ENCODE data around the gene SLC46A1. TPM values are rescaled to one million over a fixed set of nuclear protein-coding genes. Genes with fewer than 3 reads are reported as not detected.

Gene SLC46A1
- total RNA-seq, 2 experiments from 2014 or later: 0.74 to 1.5 TPM

DNA sequence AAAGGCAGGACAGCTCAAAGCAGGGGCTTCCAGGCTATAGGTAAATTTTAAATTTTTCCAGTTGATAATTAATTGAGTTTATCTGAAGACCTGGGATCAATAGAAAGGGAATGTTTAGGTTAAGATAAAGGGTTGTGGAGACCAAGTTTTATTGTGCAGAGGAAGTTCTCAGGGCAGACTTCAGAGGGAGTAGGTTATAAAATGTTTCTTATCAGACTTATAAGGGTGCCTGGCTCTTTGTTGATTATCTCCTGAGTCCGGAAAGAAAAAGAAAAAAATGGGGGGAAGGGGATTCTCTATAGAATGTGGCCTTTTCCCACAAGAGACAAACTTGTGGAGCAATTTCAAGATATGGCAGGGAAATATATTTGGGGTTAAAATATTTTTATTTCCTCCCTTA lies 15.9 kb downstream of the SLC46A1 start:
- CTCF ChIA-PET: no interaction called here
- POLR2A ChIA-PET: no interaction called here
- peak overlapping the region; percentile 33 for H3K27ac Mint-ChIP-seq
- no peak for DNase-seq
- no peaks in the 10 kb centered on the region for H3K27me3 Mint-ChIP-seq
- no peaks in the 10 kb centered on the region for H3K9me3 Mint-ChIP-seq
- no peak overlapping the region for H3K4me3 Mint-ChIP-seq
- peaks cover 31% of the 10 kb centered on the region for H3K36me3 Mint-ChIP-seq (ENCODE audit: low read depth)
- H3K4me1 Mint-ChIP-seq: peaks cover 8% of the 10 kb centered on the region

- CTCF ChIA-PET: interaction anchor here (1.3 kb wide), 1 partner anchor 13 kb away, joined by 3 read pairs; no protein-coding TSS in a partner anchor
- no peak for DNase-seq
- POLR2A ChIA-PET: no interaction called here
- H3K4me3 Mint-ChIP-seq: no peak overlapping the region
- peaks cover 23% of the 10 kb centered on the region for H3K36me3 Mint-ChIP-seq (ENCODE audit: low read depth)
- H3K27me3 Mint-ChIP-seq: no peaks in the 10 kb centered on the region
- H3K9me3 Mint-ChIP-seq: no peaks in the 10 kb centered on the region
- peaks cover 20% of the 10 kb centered on the region for H3K4me1 Mint-ChIP-seq
- H3K27ac Mint-ChIP-seq: no peak overlapping the region
Measured at GRCh38 chr17:28388106-28388505, 17.9 kb downstream of the SLC46A1 start.

DNA sequence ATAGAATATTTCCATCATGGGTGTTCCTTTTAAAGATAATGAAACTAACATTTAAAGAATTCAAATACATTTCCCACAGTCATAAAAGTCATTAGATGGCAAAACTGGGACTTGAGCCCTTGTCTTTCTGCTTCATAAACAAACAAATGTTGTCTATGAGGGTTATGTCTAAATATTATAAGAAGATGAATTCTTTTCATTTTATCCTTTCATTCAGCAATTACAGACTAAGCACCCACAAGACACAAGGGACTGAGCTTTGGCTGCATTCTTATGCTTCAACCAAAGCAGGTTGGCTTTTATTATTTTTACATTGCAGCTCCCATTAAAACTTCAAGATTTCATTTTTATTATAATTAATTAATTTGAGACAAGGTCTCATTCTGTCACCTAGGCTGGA lies 19.6 kb downstream of the SLC46A1 start:
- POLR2A ChIA-PET: no interaction called here
- H3K4me3 Mint-ChIP-seq: no peak overlapping the region
- no peaks in the 10 kb centered on the region for H3K27me3 Mint-ChIP-seq
- no peaks in the 10 kb centered on the region for H3K9me3 Mint-ChIP-seq
- DNase-seq: no peak
- peaks cover 22% of the 10 kb centered on the region for H3K4me1 Mint-ChIP-seq
- H3K36me3 Mint-ChIP-seq (ENCODE audit: low read depth): peaks cover 20% of the 10 kb centered on the region
- H3K27ac Mint-ChIP-seq: no peak overlapping the region
- CTCF ChIA-PET: interaction anchor here (0.7 to 2.1 kb wide), 3 partner anchors 9 to 114 kb away, joined by 3 to 7 read pairs (median 3); partner anchors contain the start of gene POLDIP2

- Mint-ChIP-seq H3K27me3 (no peaks in the 10 kb centered on the region), H3K4me1 (peaks cover 22% of the 10 kb centered on the region), H3K36me3 (ENCODE audit: low read depth) (peaks cover 18% of the 10 kb centered on the region), H3K27ac (peak overlapping the region; percentile 71), H3K4me3 (peak overlapping the region; percentile 88), H3K9me3 (no peaks in the 10 kb centered on the region)
- ChIA-PET CTCF (interaction anchor here (0.5 to 2.1 kb wide), 4 partner anchors 8 to 390 kb away, joined by 3 to 7 read pairs (median 5); partner anchors contain the start of gene POLDIP2), POLR2A (interaction anchor here (1.0 kb wide), 1 partner anchor 15 kb away, joined by 3 read pairs; no protein-coding TSS in a partner anchor)
- no peak for DNase-seq
Measured at GRCh38 chr17:28385406-28385805, 20.6 kb downstream of the SLC46A1 start.

DNA sequence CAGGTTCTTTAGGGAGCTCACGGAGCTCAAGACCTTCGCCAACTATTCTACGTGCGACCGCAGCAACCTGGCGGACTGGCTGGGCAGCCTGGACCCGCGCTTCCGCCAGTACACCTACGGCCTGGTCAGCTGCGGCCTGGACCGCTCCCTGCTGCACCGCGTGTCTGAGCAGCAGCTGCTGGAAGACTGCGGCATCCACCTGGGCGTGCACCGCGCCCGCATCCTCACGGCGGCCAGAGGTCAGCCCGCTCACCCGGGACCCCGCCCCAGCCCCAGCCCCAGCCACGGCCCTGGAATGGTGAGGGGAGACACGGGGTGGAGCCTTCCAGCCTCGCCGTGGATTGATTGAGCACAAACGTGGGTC lies 21.0 kb downstream of the SLC46A1 start:
- Mint-ChIP-seq H3K27ac (peak overlapping the region; percentile 86), H3K9me3 (no peaks in the 10 kb centered on the region), H3K4me3 (peak overlapping the region; percentile 88), H3K36me3 (ENCODE audit: low read depth) (peaks cover 15% of the 10 kb centered on the region), H3K27me3 (no peaks in the 10 kb centered on the region), H3K4me1 (peaks cover 22% of the 10 kb centered on the region)
- ChIA-PET CTCF (interaction anchor here (1.6 to 2.1 kb wide), 3 partner anchors 18 to 32 kb away, joined by 4 to 12 read pairs (median 7); partner anchors contain the start of gene POLDIP2), POLR2A (interaction anchor here (1.0 kb wide), 1 partner anchor 15 kb away, joined by 3 read pairs; no protein-coding TSS in a partner anchor)
- DNase-seq: no peak

GRCh38 chr17:28384281-28385036 lies 21.6 kb downstream of the SLC46A1 start:
- Mint-ChIP-seq H3K27ac (peak overlapping the region; percentile 86), H3K9me3 (no peaks in the 10 kb centered on the region), H3K36me3 (ENCODE audit: low read depth) (peaks cover 10% of the 10 kb centered on the region), H3K27me3 (no peaks in the 10 kb centered on the region), H3K4me1 (peaks cover 22% of the 10 kb centered on the region), H3K4me3 (peak overlapping the region; percentile 88)
- ChIA-PET POLR2A (interaction anchor here (0.6 to 1.4 kb wide), 3 partner anchors 13 to 49 kb away, joined by 3 to 4 read pairs (median 3); partner anchors contain the start of genes IFT20, SARM1 and TNFAIP1), CTCF (interaction anchor here (1.6 to 2.3 kb wide), 4 partner anchors 13 to 33 kb away, joined by 4 to 12 read pairs (median 7); partner anchors contain the start of genes POLDIP2, SARM1 and VTN)
- DNase-seq: peak; percentile 79

GRCh38 chr17:28381141-28381825 lies 24.7 kb downstream of the SLC46A1 start:
- H3K4me3 Mint-ChIP-seq: no peak overlapping the region
- no peak overlapping the region for H3K27ac Mint-ChIP-seq
- DNase-seq: peak; percentile 20
- POLR2A ChIA-PET: no interaction called here
- peaks cover 25% of the 10 kb centered on the region for H3K4me1 Mint-ChIP-seq
- CTCF ChIA-PET: interaction anchor here (1.3 to 2.3 kb wide), 2 partner anchors 9 to 23 kb away, joined by 3 to 8 read pairs; no protein-coding TSS in a partner anchor
- H3K9me3 Mint-ChIP-seq: no peaks in the 10 kb centered on the region
- H3K36me3 Mint-ChIP-seq (ENCODE audit: low read depth): peaks cover 3% of the 10 kb centered on the region
- H3K27me3 Mint-ChIP-seq: no peaks in the 10 kb centered on the region

DNA sequence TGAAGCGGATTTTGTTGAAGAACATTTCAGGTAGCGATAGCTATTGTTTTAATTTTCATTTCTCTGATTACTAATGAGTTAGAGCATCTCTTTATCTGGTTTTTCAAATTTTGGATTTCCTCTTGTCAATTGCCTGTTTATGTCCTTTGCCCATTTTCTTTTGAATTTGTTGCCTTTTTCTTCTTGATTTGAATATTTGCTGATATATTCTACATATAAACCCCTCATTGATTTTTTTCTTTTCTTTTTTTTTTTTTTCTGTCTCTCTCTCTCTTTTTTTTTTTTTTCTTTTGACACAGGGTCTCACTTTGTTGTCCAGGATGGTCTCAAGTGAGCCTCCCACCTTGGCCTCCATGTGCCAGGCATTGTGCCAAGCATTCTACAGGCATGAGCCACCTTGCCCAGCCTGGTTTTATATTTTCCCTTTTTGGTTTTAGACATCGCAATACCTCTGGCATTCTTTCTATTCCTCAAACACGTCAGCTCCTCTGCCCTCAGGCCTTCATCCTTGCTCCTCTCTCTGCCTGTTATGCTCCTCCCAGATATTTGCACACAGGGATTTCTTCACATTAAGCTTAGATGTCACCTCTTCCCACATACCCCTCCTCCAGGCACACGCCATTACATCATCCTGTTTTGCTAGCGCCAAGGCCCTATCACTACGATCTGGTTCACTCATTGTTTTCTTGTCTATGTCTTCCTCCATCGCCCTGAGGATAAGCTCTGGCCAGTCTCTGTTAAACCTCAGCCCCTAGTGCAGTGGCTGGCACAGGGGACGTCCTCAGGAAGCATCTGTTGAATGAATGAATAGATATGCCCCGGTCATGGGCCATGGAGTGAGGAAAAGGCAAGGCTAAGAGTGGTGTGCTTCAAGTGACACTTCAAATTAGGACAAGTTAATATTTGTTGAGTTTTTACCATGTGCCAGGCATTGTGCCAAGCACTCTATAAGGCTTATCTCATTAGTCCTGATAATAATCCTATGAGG lies 25.9 kb downstream of the SLC46A1 start:
- POLR2A ChIA-PET: interaction anchor here (0.7 kb wide), 1 partner anchor 13 kb away, joined by 4 read pairs; no protein-coding TSS in a partner anchor
- no peak overlapping the region for H3K4me3 Mint-ChIP-seq
- peaks cover 1% of the 10 kb centered on the region for H3K36me3 Mint-ChIP-seq (ENCODE audit: low read depth)
- H3K27me3 Mint-ChIP-seq: no peaks in the 10 kb centered on the region
- CTCF ChIA-PET: interaction anchor here (1.3 to 2.3 kb wide), 2 partner anchors 7 to 21 kb away, joined by 3 to 8 read pairs; no protein-coding TSS in a partner anchor
- DNase-seq: no peak
- no peaks in the 10 kb centered on the region for H3K9me3 Mint-ChIP-seq
- H3K4me1 Mint-ChIP-seq: peaks cover 17% of the 10 kb centered on the region
- H3K27ac Mint-ChIP-seq: no peak overlapping the region

DNA sequence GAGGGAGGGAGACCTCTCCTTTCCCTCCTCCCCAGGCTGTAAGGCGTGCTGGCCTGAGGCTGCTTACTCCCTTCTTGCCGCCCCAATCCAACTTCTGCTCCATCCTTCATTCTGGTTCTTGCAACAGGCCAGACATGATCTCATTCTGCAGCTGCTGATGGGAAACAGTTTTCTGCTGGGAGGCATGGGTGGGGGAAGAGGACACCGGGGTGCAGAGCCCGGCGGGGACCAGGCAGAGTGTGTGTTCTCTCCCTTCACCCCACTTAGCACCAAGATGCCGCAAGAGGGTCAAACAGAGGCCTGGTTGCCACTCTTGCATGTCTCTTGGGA lies 33.1 kb downstream of the SLC46A1 start:
- Mint-ChIP-seq H3K4me3 (peak overlapping the region; percentile 73), H3K27ac (peak overlapping the region; percentile 75), H3K36me3 (ENCODE audit: low read depth) (peaks cover 2% of the 10 kb centered on the region), H3K9me3 (no peaks in the 10 kb centered on the region), H3K27me3 (no peaks in the 10 kb centered on the region), H3K4me1 (peaks cover 25% of the 10 kb centered on the region)
- no peak for DNase-seq
- POLR2A ChIA-PET: no interaction called here
- CTCF ChIA-PET: interaction anchor here (1.2 kb wide), 1 partner anchor 8 kb away, joined by 3 read pairs; no protein-coding TSS in a partner anchor

DNA sequence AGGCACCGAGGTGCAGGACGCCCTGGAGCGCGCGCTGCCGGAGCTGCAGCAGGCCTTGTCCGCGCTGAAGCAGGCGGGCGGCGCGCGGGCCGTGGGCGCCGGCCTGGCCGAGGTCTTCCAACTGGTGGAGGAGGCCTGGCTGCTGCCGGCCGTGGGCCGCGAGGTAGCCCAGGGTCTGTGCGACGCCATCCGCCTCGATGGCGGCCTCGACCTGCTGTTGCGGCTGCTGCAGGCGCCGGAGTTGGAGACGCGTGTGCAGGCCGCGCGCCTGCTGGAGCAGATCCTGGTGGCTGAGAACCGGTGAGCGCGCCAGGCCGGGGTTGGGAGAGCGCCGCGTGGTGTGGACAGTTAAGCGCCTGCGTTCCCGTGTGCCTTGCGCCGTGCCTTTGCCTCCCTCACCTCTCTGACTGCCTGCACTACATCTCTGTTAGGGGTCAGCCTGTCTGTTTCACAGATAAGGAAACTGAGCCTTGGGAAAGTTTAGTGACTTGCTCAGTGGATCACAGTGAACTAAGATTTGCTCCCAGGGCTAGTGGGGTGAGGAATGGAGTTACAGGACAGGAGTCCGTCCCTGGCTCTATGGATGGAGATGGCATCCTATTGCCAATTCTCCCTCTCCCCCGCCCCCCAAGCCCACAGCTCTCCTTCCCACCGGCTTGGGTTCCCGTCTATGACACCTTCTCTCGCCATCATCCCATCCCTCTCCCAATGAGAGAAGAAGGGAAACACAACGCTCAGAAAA lies 33.6 kb downstream of the SLC46A1 start:
- peak overlapping the region; percentile 75 for H3K27ac Mint-ChIP-seq
- H3K36me3 Mint-ChIP-seq (ENCODE audit: low read depth): peaks cover 2% of the 10 kb centered on the region
- no peaks in the 10 kb centered on the region for H3K9me3 Mint-ChIP-seq
- no peaks in the 10 kb centered on the region for H3K27me3 Mint-ChIP-seq
- ChIA-PET CTCF (interaction anchor here (1.2 to 2.2 kb wide), 2 partner anchors 9 to 11 kb away, joined by 3 to 7 read pairs; no protein-coding TSS in a partner anchor), POLR2A (no interaction called here)
- H3K4me3 Mint-ChIP-seq: peak overlapping the region; percentile 73
- peaks cover 25% of the 10 kb centered on the region for H3K4me1 Mint-ChIP-seq
- peak; percentile 14 for DNase-seq

All from activated CD4-positive, alpha-beta T cell treated with anti-CD3 and anti-CD28 coated beads, Interleukin-2, amount 10 ng/mL, durations not matched to agents 7 days and 5 days (primary cell).